GM21717 (cell line): ENCODE results near the gene ERAS.

Experiments used
- ATAC-seq: cut with Tn5 transposase; IDR thresholded peaks from one replicate; pipeline ENCODE4 v1.9.1; 2021; ENCODE audit warnings: mild to moderate bottlenecking, moderate library complexity; ENCODE audit not compliant: unreplicated experiment

ERAS gene, protein sequence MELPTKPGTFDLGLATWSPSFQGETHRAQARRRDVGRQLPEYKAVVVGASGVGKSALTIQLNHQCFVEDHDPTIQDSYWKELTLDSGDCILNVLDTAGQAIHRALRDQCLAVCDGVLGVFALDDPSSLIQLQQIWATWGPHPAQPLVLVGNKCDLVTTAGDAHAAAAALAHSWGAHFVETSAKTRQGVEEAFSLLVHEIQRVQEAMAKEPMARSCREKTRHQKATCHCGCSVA

DNA sequence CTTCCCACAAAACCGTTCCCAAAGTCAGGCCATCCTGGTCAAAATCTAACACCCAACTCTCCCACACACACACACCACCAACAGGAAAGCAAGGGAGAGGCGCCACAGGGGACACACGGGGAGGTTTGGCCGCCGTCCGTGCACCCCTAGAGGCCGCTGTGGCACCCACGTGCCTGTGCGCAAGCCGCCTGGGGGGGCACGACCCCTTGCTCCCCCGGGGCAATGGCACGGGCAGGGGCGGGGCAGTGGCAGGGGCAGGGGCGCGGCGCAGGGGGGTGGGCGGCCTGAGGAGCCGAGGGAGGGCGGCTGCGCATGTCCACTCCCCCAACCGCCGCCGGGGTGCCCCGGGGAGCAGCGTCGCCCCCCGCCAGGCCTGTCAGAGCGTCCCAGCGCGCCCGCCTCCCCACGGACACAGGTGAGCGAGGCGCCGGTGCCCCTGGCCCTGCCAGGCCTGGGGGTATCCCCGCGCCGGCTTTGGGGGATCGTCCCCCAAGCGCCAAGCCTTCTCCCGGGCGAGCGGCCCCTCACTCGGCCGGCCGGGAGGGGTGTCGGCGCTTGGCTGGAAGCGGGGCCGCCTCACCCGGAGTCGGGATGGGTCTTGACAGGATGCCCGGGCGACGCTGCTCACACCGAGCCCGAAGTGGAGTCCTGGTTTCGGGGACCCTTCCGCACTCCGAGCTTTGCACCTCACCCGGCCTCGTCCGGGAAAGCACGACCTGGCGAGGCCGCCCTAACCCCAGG lies at the start of gene ERAS:
Gene ERAS (plus strand): TSS at position 379 of the 741 bp plus-strand sequence. CDS start 2,611 bp downstream, outside the sequence.
- no peak for ATAC-seq

- no peak for ATAC-seq
These were observed 49.4 kb upstream of the ERAS start for GRCh38 chrX:48776818-48777439.

- no peak for ATAC-seq
These were observed 46.9 kb upstream of the ERAS start for GRCh38 chrX:48779399-48779798.

GRCh38 chrX:48781705-48782104 lies 44.6 kb upstream of the ERAS start:
- ATAC-seq = no peak

DNA sequence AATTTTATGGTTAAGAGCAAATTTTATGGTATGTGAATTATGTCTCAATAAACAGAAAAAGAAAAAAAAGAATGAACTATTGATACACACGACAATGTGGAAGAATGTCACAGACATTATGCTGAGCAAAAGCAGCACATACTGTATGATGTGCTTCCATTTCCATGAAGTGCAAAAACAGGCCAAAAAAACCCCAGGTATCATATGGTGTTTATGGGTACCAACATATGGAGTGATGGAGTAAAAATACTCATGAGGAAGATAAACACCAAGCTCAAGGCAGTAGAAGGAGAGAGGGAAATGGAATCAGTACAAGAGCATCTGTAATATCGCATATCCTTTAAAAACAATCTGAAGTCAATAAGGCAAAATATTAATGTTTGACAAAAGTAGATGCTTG lies 44.1 kb upstream of the ERAS start:
- no peak for ATAC-seq

DNA sequence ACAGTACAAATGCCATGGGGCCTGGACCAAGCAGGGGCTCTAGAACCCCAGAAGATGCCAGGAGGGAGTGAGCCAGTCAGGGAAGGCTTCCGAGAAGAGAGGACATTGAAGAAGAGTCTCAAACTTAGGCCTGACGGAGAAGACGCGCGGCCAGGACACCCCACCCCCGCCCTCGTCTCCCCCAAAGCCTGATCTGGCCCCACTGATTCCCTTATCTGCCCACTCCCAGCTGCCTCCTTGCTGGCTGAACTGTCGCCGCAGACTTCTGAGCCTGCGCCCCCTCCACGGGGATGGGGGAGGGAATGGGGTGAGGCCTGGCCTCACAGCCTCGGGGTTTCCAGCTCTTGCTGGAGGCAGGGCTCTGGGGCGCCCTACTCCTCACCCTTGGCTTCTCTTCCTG lies 43.5 kb upstream of the ERAS start:
- no peak for ATAC-seq

DNA sequence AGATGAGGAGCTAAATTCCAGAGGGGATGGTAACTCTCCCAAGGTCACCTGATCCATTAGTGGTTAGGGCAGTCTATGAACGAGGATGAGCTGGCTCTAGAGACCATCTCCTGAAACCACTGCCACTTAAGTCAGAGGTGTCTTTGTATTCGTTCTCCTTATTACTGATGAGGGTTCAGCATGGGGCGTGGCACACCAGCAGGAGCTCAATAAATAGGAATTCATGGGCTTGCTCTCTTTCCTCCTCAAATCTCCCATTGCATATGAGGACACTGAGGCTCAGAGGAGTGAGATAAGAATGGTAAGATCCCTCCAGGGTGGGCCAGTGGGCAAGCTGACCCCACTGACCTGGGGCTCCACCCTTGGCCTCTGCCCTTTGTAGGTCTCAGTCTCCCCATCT lies 41.6 kb upstream of the ERAS start:
- no peak for ATAC-seq

DNA sequence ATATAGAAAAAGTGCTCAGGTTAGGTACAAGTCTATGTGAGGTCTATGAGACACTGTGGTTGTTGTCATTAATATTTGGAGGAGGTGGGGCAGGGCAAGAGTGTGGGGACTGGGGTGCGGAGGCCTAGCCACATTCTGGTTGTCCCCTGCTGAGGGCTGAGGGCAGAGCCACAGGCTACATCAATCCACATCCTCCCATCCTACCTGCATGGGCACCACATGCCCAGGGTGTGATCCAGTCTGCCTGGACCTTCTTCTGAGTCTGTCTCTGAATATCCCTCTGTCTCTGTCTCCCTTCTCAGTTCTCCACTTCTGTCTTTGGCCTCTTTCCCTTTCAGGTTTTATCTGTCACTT lies 41.1 kb upstream of the ERAS start:
- ATAC-seq = no peak

DNA sequence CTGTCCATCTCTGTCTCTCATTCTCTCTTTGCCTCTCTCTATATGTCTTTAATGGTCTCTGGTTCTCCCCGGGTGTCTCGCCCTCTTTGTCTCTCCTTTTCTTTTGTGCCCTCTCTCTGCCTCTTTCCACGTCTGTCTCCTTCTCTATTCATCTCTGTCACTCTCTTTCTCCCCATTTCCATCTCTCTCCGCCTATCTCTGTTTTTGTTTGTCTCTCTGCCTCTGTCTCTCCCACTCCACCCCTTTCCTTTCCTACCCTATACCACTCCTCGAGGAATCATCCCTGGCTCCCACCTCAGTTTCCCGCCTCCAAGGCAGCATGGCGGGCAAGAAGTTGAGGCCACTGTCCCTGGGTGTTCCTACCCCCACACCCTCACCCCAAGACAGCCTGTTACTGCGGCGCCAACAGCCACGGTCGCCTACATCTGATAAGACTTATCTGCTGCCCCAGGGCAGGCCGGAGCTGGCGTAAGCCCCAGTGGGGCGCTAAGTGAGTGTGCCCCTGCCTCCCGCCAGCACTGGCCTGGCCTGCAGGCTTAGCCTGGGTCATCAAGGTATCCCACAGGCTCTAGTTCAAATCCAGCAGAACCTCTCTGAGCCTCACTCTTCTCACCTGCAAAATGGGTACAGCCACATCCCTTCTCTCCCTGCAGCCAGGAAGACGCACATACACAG lies 40.6 kb upstream of the ERAS start:
- no peak for ATAC-seq

- no peak for ATAC-seq
These were observed 39.9 kb upstream of the ERAS start, which contains the start of gene GATA1 for GRCh38 chrX:48786341-48786800. GATA1 (plus strand) TSS chrX:48786590; CDS start chrX:48791110, 4,520 bp downstream.

GRCh38 chrX:48786825-48787504 lies 39.3 kb upstream of the ERAS start:
- ATAC-seq = no peak

DNA sequence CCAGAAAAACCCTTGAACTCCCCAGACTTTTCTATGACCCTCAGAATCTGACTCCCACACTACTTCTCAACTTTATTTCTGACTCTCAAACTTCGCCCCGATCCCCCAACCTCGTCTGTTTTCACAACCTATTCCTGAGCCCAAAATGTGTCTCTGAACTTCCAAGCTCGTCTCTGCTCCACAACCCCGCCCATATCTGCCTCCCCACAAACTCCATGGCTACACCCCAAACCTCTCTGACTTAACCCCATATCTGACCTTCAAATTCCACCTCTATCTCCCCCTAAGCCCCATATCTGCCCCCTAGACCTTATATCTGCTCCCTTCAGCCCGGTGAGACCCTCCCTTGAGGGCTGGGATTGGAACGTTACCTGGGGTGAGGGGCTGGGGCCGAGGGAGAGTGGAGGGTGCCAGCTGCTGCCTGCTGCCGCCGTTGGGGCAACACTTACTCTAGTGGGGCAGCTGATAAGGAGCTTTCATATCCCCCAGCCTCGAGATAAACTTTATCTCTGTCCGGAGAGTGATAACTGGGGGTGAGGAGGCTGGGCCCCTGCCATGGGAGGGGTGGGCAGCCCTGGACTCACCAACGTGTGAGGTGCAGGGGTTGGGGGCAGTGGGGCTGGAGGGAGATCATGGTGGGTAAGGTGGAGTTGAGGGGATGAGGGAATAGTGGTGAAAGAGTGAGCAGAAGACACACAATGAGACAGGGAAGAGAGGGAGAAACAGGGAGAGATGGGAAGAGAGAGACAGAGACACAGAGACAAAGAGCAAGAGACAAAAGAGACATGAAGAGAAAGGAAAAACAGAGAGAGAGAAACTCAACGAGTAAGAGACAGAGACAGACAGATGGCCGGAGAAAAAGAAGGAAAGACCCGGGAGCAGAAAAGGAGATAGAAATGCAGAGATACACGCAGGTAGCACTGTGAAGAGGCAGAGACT lies 38.5 kb upstream of the ERAS start:
- no peak for ATAC-seq

- ATAC-seq = no peak
These were observed 36.7 kb upstream of the ERAS start for GRCh38 chrX:48789366-48790220.

DNA sequence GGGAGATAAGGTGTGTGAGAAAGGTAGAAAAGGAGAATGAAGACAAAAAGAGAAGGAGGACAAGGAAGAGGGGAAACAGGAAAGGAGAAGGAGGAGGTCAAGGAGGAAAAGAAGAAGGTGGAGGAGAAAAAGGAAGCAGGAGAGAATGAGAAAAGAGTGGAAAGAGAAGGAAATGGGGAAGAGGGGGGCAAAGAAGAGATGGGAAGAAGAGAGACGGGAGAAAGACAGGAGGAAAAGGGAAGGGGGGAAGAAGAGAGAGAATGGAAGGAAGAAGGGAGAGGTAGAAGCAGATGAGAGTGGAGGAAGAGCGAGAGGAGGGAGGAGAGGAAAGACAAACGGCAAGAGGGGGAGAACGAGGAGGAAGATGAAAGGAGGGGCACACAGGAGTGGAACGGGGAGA lies 35.8 kb upstream of the ERAS start:
- ATAC-seq = no peak

DNA sequence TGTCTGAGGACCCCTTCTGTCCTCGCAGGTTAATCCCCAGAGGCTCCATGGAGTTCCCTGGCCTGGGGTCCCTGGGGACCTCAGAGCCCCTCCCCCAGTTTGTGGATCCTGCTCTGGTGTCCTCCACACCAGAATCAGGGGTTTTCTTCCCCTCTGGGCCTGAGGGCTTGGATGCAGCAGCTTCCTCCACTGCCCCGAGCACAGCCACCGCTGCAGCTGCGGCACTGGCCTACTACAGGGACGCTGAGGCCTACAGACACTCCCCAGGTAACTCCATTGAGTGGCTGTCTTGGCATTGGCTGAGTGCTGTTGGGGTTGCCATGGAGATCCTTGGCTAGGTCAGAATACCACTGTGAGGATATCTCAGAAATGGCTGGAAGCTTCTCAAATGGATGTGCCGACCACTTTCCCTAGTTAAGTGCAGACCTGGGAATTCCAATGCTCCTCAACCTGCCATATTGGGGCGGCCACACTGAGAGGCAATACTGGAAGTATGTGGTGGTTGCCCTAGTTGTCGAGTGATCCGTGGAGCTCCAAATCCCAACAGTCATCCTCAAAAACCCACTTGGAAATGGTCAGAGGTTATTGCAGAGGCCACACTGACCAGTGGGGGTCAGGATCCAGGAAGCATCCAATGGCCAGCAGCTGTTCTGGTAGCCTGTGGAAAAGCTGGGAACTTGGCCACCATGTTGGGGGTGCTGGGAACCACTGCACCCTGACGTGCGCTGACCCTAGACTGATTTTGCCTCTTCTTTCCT lies 35.1 kb upstream of the ERAS start:
- no peak for ATAC-seq

- no peak for ATAC-seq
These were observed 34.1 kb upstream of the ERAS start for GRCh38 chrX:48792219-48792618.

DNA sequence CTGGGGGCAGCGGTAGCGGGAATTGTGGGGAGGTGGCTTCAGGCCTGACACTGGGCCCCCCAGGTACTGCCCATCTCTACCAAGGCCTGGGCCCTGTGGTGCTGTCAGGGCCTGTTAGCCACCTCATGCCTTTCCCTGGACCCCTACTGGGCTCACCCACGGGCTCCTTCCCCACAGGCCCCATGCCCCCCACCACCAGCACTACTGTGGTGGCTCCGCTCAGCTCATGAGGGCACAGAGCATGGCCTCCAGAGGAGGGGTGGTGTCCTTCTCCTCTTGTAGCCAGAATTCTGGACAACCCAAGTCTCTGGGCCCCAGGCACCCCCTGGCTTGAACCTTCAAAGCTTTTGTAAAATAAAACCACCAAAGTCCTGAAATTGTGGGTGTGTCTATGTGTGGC lies 32.4 kb upstream of the ERAS start:
- ATAC-seq = no peak

DNA sequence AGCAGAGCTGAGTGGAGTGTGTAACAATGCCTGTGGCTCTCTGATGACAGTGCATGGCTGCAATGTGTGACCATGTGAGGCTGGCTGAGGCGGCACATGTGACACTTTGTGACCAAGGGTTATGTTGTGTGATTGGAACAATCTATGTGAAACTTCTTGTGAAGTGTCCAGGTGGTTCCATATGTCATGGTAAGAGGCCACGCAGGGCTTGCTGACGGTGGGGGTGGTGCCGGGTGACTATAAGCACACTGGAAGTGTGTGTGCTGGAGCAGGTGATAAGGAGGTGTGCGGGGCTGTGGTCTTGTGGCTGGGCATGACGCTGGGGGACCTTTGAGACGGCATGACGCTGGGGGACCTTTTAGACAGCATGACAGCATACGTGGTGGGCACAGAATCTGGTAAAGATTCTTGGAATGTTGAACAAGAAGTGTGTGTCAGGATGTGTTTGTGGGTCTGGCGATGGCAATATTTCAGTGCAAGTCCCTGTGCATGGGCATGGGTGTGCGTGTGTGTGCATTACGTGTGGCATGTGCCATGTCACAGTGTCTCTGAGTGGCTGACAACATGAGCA lies 31.9 kb upstream of the ERAS start:
- ATAC-seq = no peak
